Measurements from ENCODE around the gene GLS2. TPM values are rescaled to one million over a fixed set of nuclear protein-coding genes. Genes with fewer than 3 reads are reported as not detected.

The GLS2 gene
- total and polyA plus RNA-seq, 9 of the 15 experiments (the other 6 are each of a cell fraction or from before 2014, with no cell fraction given) = 0.11 TPM; not detected in 8

GRCh38 chr12:56468216-56469006 lies 19.6 kb downstream of the GLS2 start, which contains the start of gene SPRYD4 (continued):
- no peak for TF ChIP-seq RBM14 (IDR thresholded peaks at IDR 0.05; ENCODE audit: borderline replicate concordance, insufficient read depth, low read depth, low read length)
- 0 out of 2 replicates have a peak, but pooled peaks have one; percentile 58 for TF ChIP-seq NCOR1 (IDR thresholded peaks at IDR 0.05)
- TF ChIP-seq EP300 (IDR thresholded peaks at IDR 0.05; ENCODE audit: low read length) = no peak
- 0 out of 2 replicates have a peak, but pooled peaks have one; percentile 53 for TF ChIP-seq TARDBP (IDR thresholded peaks at IDR 0.05)
- peak; percentile 92 for TF ChIP-seq POLR2A (conservative IDR thresholded peaks at IDR 0.05)
- no peak for TF ChIP-seq IRF2 (CRISPR knock-in tag; IDR thresholded peaks at IDR 0.05)
- TF ChIP-seq RBM25 (IDR thresholded peaks at IDR 0.05; ENCODE audit: low read depth, low read length, severe bottlenecking) = peak; percentile 54
- no peak for TF ChIP-seq ZBTB34 (CRISPR knock-in tag; IDR thresholded peaks at IDR 0.05)
- peak; percentile 55 for TF ChIP-seq RBBP5 (IDR thresholded peaks at IDR 0.05; ENCODE audit: borderline replicate concordance, insufficient read depth, low read length, poor library complexity, severe bottlenecking)
- no peak for TF ChIP-seq ZNF347 (CRISPR knock-in tag; IDR thresholded peaks at IDR 0.05; ENCODE audit: low read depth)
- TF ChIP-seq IFI16 (CRISPR knock-in tag; IDR thresholded peaks at IDR 0.05) = no peak
- TF ChIP-seq ZC3H8 (IDR thresholded peaks at IDR 0.05) = no peak
- TF ChIP-seq RREB1 (CRISPR knock-in tag; IDR thresholded peaks at IDR 0.05) = no peak
- TF ChIP-seq ZNF436 (CRISPR knock-in tag; IDR thresholded peaks at IDR 0.05) = no peak
- TF ChIP-seq ARID1B (IDR thresholded peaks at IDR 0.05) = peak; percentile 45
- no peak for TF ChIP-seq PRMT5 (CRISPR knock-in tag; IDR thresholded peaks at IDR 0.05)
- peak; percentile 44; the same call in 1 of the 2 replicates for TF ChIP-seq TFE3 (CRISPR knock-in tag; IDR thresholded peaks at IDR 0.05)
- TF ChIP-seq ZNF316 (IDR thresholded peaks at IDR 0.05) = no peak
- TF ChIP-seq NR2F6 (CRISPR knock-in tag; IDR thresholded peaks at IDR 0.05) = no peak
- TF ChIP-seq PML (IDR thresholded peaks at IDR 0.05; ENCODE audit: low read length) = peak; percentile 83
- TF ChIP-seq FOXK2 (conservative IDR thresholded peaks at IDR 0.05 in 1 of 2, IDR thresholded peaks at IDR 0.05 in 1 of 2; ENCODE audit: low read depth in 2 of 2) = peak; percentile 96 to 98
- TF ChIP-seq SIRT6 (IDR thresholded peaks at IDR 0.05; ENCODE audit: low read depth, low read length) = no peak

Data from K562 (cell line).